H54 (cell line): Measurements from ENCODE around the gene PRTG.
A peak's percentile ranks its signal among the peaks of the same experiment; 100 is the strongest.
"Not testable (repeated sequence)": the region's sequence is repeated elsewhere in the genome, so short reads cannot be mapped to it uniquely, and the experiment has no call there.

Source experiments
- DNase-seq: peaks from one replicate; pipeline ENCODE4 v3.0.0; 2011; ENCODE audit warnings: low spot score, mixed read lengths; ENCODE audit not compliant: insufficient read length
- FAIRE-seq: peaks from 3 replicates; lab custom pipeline; 2011; peaks lifted over from hg19 to GRCh38; lab: Jason Lieb, UNC
- POLR2A ChIP-seq: IDR thresholded peaks from 2 replicates; pipeline ENCODE4 v1.6.1; 2011; ENCODE audit warnings: low read depth, mild to moderate bottlenecking, low read length

PRTG gene, protein sequence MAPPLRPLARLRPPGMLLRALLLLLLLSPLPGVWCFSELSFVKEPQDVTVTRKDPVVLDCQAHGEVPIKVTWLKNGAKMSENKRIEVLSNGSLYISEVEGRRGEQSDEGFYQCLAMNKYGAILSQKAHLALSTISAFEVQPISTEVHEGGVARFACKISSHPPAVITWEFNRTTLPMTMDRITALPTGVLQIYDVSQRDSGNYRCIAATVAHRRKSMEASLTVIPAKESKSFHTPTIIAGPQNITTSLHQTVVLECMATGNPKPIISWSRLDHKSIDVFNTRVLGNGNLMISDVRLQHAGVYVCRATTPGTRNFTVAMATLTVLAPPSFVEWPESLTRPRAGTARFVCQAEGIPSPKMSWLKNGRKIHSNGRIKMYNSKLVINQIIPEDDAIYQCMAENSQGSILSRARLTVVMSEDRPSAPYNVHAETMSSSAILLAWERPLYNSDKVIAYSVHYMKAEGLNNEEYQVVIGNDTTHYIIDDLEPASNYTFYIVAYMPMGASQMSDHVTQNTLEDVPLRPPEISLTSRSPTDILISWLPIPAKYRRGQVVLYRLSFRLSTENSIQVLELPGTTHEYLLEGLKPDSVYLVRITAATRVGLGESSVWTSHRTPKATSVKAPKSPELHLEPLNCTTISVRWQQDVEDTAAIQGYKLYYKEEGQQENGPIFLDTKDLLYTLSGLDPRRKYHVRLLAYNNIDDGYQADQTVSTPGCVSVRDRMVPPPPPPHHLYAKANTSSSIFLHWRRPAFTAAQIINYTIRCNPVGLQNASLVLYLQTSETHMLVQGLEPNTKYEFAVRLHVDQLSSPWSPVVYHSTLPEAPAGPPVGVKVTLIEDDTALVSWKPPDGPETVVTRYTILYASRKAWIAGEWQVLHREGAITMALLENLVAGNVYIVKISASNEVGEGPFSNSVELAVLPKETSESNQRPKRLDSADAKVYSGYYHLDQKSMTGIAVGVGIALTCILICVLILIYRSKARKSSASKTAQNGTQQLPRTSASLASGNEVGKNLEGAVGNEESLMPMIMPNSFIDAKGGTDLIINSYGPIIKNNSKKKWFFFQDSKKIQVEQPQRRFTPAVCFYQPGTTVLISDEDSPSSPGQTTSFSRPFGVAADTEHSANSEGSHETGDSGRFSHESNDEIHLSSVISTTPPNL

DNA sequence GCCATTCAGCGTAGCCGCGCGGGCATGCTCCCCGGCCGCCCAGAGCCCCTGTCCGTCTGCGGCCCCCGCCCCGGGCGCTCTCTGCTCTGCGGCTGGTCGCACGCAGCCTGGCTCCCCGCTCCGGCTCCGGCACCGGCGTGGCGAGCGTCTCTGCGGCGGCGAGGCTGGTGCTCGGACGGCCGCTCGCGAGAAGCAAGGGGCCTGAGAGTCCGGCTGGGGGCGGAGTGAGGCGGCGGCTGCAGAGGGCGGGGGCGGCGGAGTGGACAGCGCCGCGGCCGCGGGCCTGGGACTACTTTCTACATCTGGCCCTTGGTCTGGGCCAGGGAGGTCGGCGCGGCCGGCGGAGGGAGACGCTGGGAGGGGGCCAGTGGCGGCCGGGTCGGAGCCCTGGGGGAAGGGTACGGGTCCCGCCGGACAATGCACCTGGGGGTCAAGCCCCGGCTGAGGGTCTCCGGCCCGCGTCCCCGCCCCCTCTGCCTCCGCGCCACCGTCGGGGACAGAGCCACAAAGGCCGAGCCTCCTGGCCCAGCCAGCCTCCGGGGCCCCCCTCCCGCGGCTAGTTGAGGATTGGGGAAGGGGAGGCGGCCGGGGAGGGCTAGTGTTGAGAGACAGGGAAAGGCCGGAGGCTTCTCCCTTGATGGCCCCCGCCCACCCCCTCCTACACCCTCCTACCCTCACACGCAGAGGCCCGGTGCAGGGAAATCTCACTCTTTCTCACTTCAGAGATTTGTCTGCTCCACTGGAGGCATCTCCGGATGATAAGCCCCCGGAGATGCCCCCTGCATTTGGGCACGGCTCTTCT is at the start of gene PRTG:
TSS of gene PRTG (minus strand) at position 226 of the 802 bp plus-strand sequence. CDS start at position 5, 221 bp downstream.
- DNase-seq, result peak; percentile 61
- no peak for FAIRE-seq
- TF ChIP-seq POLR2A, result peak; percentile 59

DNA sequence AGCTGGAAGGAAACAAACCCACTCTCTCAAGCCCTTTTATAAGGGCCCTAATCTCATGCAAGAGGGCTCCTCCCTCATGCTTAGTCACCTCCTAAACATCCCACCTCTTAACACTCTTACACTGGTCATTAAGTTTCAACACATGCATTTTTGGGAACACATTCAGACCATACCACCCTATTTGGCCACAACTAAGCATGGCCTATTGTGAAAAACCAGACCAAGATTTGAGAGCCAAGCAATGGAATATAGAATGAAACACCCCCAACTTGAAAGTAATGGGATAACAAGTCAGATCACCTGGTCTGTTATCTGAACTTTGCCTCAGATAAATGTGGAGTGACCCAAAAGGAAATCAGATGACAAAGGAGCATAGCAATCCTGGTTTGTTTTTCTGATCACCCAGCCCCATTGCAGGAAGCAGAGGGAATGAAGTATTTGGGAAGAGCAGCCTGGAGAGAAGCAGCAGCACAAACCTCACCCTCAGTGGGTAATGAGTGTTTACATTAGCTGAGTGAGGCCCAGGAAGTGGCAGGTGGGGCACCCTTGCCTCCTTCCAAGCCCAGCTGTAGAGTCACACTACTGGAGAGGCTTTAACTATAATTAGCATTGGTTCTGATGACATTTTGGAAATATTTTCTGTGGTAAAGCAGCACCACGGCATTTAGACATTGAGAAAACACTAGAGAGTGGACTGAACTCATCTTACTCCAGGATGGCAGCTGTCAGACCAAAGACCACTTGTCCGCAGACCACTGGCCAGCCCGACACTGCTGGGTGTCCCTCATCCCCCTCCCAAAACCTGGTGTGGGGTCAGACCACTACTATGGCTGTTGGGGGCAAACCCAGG is 48.8 kb upstream of the PRTG start:
- no peak for TF ChIP-seq POLR2A
- DNase-seq, result no peak
- FAIRE-seq, result no peak

DNA sequence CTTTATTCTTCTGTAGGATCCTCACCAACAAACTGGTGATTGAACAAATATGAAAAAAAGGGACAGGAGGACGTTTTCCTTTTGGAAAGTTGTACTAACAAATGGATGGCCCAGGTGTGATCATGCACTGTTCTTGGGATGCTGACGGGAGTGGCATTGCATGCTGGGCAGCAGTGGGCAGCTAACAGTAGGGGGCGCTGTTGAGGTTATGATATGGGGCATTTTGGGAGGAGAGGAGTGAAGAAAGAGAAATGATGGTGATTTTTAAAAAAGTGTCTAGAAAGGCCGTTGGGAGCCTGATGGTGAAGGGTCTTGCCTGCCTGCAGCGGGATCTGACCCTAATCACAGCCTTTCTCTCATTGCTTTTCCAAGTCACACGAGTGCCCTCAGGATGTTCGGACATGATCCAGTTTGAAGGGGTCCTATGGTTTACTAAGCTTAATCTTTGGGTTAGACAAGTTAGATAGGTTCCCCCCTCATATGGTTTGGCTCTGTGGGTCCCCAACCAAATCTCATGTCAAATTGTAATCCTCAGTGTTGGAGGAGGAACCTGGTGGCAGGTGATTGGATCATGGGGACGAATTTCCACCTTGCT is 46.2 kb upstream of the PRTG start:
- no peak for FAIRE-seq
- TF ChIP-seq POLR2A, result no peak
- no peak for DNase-seq

DNA sequence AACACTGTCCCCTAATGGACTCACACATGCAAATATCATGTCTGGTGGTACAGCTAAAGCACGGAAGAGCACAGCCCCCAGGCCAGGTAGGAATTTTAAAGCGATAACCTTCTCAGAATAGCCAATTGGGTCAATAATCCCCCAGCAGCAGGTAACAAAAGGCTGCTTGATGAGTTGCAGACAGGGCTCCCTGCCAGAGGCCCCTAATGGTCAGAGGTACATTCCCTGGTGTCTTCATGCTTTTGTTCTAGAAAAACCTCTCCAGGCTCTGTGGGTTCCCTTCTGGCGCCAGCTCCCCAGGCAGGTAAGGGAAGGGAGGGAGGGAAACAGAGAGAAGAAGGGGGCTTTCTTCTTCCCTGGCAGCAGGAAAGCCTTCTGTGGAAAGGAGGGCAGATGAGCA is 43.4 kb upstream of the PRTG start:
- FAIRE-seq, result no peak
- DNase-seq, result no peak
- no peak for TF ChIP-seq POLR2A

DNA sequence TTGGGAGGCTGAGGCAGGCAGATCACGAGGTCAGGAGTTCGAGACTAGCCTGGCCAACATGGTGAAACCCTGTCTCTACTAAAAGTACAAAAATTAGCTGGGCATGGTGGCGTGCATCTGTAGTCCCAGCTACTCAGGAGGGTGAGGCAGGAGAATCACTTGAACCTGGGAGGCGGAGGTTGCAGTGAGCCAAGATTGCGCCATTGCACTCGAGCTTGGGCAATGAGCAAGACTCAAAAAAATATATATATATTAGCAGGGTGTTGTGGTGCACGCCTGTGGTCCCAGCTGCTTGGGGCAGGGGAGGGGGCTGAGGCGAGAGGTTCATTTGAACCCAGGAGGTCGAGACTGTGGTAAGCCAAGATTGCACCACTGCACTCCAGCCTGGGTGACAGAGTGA is 42.6 kb upstream of the PRTG start:
- FAIRE-seq, DNase-seq: not testable (repeated sequence)

DNA sequence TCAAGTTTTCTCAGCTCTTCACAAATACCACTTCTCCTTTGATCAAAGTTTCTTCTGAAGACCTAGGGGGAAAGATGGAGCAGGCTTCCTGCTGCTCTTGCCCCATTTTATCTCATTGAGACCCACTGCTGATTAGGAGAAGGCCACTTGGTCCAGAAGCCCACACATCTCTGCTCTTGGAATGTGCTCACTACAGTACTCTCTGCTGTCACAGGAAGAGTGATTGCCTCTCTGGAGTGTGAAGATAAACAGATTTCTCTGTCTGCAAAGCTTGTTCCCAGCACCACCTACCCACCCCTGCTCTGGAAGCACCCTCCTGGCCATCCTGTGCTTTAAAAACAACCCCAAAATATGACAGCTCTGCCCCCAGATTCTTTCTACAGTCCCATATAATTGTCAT is 41.3 kb upstream of the PRTG start:
- DNase-seq (no peak), FAIRE-seq (no peak)
- no peak for TF ChIP-seq POLR2A

DNA sequence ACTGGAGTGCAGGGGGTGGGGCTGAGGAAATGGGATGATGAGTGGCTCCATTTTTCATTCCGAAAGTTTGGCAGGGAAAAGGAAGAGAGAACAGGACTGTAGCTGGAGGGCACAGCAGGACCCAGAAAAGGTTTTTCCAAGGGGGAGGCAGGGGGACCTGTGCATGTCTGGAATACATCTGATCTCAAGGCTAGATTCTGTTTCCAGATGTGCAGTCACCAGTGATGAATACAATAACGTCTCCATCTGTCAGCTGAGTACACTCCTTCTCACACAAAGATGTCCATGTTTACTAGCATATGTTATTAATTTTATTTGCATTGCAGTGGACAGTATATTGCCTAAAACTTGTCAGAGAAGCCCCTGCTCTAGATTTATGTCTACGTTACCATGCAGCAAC is 39.9 kb upstream of the PRTG start:
- no peak for DNase-seq
- TF ChIP-seq POLR2A, result no peak
- FAIRE-seq, result no peak

DNA sequence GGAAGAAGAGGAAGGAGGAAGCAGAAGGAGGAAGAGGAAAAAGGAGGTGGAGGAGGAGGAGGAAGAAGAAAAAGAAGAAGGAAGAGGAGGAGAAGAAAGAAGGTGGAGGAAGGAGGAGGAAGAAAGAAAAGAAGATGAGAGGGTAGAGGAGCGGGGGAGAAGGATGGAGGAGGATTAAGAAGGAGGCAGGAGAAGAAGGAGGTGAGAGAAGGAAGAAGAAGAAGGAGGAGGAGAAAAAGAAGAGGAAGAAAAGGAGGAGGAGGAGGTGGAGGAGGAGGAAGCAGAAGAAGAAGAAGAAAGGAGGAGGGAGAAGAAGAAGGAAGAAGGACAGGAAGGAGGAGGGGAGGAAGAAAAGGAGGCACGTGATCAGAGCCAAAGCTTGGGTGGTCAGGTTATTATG is 37.3 kb upstream of the PRTG start:
- DNase-seq (no peak), FAIRE-seq (no peak)
- TF ChIP-seq POLR2A, result no peak

DNA sequence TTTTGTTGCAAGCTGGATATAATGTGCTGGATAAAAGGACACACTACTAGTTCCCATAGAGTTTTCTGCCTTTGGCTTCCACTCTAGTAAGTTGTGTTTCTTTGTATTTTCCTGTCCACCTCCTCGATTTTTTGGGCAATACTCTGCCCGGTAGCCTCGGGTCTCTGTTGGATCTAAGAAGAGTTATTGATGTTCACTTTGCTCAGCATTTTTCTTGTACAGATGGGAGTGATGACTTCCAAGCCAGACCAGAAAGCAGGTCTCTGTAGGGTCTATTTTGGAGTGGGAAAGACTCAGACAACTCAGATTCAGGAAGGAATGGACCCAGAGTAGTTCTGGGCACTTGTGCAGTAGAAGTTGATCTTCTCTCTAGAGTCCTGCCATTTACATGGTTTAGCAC is 36.0 kb upstream of the PRTG start:
- DNase-seq, result no peak
- FAIRE-seq, result no peak
- TF ChIP-seq POLR2A, result no peak

DNA sequence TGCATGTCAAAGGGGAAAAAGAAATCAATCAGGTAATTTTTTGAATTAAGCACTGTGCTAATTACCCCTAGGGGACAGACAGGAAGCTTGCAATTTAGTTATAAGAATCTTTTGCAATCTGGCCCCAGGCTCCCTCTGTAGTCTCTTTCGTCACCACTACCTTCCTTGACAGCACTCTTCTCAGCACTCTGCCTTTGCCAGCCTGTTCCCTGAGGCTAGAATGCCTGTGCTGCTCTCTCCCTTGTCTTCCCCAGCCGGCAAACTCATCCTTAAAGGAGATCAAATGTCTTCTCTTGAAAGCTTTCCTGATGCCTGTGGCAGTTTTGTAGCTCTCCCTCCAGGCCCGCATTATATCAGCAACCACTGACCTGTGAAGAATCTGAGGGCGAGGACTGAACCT is 32.4 kb upstream of the PRTG start:
- DNase-seq (no peak), FAIRE-seq (no peak)
- TF ChIP-seq POLR2A, result no peak

DNA sequence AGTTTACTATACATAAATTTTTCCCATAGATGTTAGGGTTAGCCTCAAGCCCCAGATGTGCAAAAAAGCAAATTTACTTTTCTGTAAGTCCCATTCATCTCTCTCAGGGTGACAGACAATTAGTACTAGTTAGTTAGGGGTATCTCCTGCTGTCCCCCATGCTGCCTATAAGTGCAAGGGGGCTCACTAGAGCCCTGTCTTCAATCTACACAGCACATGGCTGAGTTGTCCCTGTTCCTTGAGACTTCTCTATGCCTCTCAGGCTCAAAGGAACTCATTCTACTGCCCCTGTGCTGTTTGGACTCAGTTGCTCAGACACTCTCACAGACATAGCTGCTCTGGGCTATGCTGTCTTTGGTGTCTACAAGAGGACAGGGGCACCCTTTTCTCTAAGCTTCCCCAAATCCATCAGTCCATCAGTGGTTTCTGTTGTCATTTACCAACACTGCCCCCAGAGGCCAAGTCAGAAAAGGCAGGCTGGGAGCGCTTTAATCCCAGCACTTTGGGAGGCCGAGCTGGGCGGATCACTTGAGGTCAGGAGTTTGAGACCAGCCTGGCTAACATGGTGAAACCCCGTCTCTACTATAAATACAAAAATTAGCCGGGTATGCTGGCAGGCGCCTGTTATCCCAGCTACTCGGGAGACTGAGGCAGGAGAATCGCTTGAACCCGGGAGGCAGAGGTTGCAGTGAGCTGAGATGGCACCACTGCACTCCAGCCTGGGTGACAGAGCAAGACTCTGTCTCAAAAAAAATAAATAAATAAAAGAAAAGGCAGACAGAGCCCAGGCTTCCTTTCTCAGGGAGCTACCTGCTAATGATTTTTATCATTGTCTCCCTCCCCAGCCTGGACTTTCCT is 31.4 kb upstream of the PRTG start:
- TF ChIP-seq POLR2A, result no peak
- DNase-seq, result no peak
- no peak for FAIRE-seq
